ENCODE data around the gene ONECUT1. TPM values are rescaled to one million over a fixed set of nuclear protein-coding genes. Genes with fewer than 3 reads are reported as not detected.
"Not testable (repeated sequence)": the region's sequence is repeated elsewhere in the genome, so short reads cannot be mapped to it uniquely, and the experiment has no call there.

Gene ONECUT1
- 11.0 and 11.1 TPM in 2 replicates for total RNA-seq (ENCODE audit: low replicate concordance)
- long read RNA-seq, partial matches to known transcripts = 0 of 7 reads
- long read RNA-seq, other reads (novel, unspliced or antisense) = 3 of 7 reads

DNA sequence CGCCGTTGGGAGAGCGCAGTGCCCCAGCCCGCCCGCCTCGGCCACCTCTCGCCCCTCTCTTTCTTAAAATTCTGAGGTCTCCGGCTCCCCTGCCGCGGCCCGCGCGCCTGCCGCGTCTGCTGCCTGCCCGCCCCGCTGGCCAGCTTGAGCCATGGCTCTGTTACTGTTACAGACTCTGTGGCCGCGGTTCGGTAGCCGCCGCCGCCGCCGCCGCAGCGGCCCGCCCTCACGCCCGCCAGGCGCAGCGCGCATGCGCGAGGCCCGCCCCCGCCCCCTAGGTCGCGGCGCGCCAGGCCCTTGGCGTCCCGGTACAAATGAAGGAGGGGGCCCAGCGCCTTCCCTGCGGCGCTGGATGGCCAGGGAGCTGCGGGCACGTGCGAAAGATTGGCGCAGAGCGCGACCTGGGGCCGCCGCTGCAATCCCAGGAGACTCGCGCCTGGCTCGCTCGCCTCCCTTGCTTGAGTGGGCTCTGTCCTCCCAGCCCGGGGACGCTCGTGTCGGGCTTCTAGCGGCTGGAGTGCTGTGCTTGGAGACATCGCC, at the start of gene ONECUT1:
TSS of gene ONECUT1 (minus strand) at position 168 of the 540 bp plus-strand sequence. CDS start 452 bp downstream, outside the sequence.
- TF ChIP-seq CTCF (conservative IDR thresholded peaks at IDR 0.05) = no peak
- no peaks in the 10 kb centered on the region for H3K9me3 Mint-ChIP-seq
- peaks cover 96% of the 10 kb centered on the region for H3K27me3 Mint-ChIP-seq

GRCh38 chr15:52834379-52834778, 44.2 kb upstream of the ONECUT1 start:
- Mint-ChIP-seq H3K27ac (no peak overlapping the region), H3K9me3 (peaks cover 8% of the 10 kb centered on the region), H3K4me1 (ENCODE audit: unreplicated experiment) (no peaks in the 10 kb centered on the region), H3K4me3 (no peak overlapping the region), H3K27me3 (peaks cover 46% of the 10 kb centered on the region), H3K36me3 (no peaks in the 10 kb centered on the region)
- TF ChIP-seq CTCF (conservative IDR thresholded peaks at IDR 0.05) = no peak
- no peak for DNase-seq (ENCODE audit: extremely low spot score, unreplicated experiment)

More for the DNA sequence above, at the start of gene ONECUT1:
- H3K4me3 Mint-ChIP-seq = peak within 1 kb of the TSS; percentile 86
- no peak within 1 kb of the TSS for H3K27ac Mint-ChIP-seq
- H3K4me1 Mint-ChIP-seq (ENCODE audit: unreplicated experiment) = peaks cover 7% of the 10 kb centered on the region
- H3K36me3 Mint-ChIP-seq = no peaks in the 10 kb centered on the region
- no peak for DNase-seq (ENCODE audit: extremely low spot score, unreplicated experiment)

- not testable (repeated sequence) for H3K4me3 Mint-ChIP-seq; H3K36me3 Mint-ChIP-seq; H3K9me3 Mint-ChIP-seq; H3K4me1 Mint-ChIP-seq (ENCODE audit: unreplicated experiment); DNase-seq (ENCODE audit: extremely low spot score, unreplicated experiment); H3K27ac Mint-ChIP-seq
- peaks cover 38% of the 10 kb centered on the region for H3K27me3 Mint-ChIP-seq
Observed at GRCh38 chr15:52824169-52824942, 34.2 kb upstream of the ONECUT1 start.

DNA sequence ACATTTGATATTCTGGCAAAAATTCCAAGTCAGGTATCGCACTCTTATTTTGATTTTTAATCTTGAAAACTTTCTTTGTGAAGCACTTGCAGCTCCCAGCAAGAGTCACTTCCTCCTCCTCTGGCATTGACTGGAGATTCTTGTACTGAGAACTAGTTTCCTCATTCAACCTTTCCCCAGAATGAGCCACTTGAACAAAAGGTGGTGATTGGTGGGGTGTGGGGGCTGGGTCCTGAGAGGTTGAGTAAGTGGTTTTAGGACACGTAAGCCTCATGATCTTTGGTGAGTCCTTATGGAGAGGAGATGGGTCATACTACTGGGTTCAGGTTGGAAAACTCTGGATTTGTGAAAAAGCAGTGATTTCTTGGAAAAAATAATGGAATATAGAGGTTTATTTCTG, 32.3 kb upstream of the ONECUT1 start:
- TF ChIP-seq CTCF (conservative IDR thresholded peaks at IDR 0.05) = no peak
- H3K4me1 Mint-ChIP-seq (ENCODE audit: unreplicated experiment) = no peaks in the 10 kb centered on the region
- no peaks in the 10 kb centered on the region for H3K9me3 Mint-ChIP-seq
- H3K4me3 Mint-ChIP-seq = no peak overlapping the region
- DNase-seq (ENCODE audit: extremely low spot score, unreplicated experiment) = no peak
- H3K36me3 Mint-ChIP-seq = no peaks in the 10 kb centered on the region
- peaks cover 53% of the 10 kb centered on the region for H3K27me3 Mint-ChIP-seq
- no peak overlapping the region for H3K27ac Mint-ChIP-seq

DNA sequence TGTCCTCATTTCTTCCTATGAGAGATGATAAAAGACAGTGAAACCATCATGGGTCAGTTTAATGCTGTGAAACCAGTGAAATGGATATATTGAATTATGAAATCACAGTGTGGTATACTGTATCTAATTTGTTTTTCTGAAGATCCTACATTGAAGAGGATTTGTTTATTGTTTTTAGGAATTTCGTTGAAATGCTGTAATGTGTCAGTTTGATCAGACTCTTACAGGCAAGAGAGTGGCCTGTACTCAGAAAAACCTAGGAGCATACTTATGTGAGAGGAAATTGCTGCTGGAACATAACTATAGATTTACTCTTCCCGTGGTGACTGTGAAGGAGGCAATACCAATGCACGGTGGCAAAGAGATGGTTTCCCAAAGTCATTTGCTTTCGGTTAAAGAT, 29.1 kb upstream of the ONECUT1 start:
- Mint-ChIP-seq H3K27me3 (peaks cover 56% of the 10 kb centered on the region), H3K9me3 (no peaks in the 10 kb centered on the region), H3K27ac (no peak overlapping the region), H3K4me1 (ENCODE audit: unreplicated experiment) (no peaks in the 10 kb centered on the region), H3K4me3 (no peak overlapping the region), H3K36me3 (no peaks in the 10 kb centered on the region)
- no peak for TF ChIP-seq CTCF (conservative IDR thresholded peaks at IDR 0.05)
- DNase-seq (ENCODE audit: extremely low spot score, unreplicated experiment) = no peak

DNA sequence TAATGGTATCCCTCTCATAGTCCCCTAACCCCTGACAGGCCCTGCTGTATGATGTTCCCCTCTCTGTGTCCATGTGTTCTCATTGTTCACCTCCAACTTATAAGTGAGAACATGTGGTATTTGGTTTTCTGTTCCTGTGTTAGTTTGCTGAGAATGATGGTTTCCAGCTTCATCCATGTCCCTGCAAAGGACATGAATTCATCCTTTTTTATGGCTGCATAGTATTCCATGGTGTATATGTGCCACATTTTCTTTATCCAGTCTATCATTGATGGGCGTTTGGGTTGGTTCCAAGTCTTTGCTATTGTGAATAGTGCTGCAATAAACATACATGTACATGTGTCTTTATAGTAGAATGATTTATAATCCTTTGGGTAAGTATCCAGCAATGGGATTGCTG, 25.8 kb upstream of the ONECUT1 start:
- DNase-seq (ENCODE audit: extremely low spot score, unreplicated experiment); H3K4me3 Mint-ChIP-seq; H3K9me3 Mint-ChIP-seq; H3K27ac Mint-ChIP-seq; H3K4me1 Mint-ChIP-seq (ENCODE audit: unreplicated experiment); H3K36me3 Mint-ChIP-seq: not testable (repeated sequence)
- H3K27me3 Mint-ChIP-seq = peaks cover 72% of the 10 kb centered on the region
